HS-27A (cell line): ENCODE results near the gene SPOCD1.
"Not testable (repeated sequence)": the region's sequence is repeated elsewhere in the genome, so short reads cannot be mapped to it uniquely, and the experiment has no call there.

Experiments
- DNase-seq: peaks from one replicate; pipeline ENCODE4 v3.0.0-alpha.2; 2012; ENCODE audit warnings: low read depth, missing footprints

SPOCD1 gene

GRCh38 chr1:31828926-31829690 lies 13.3 kb upstream of the SPOCD1 start:
- DNase-seq, result no peak

GRCh38 chr1:31828341-31828740 lies 12.5 kb upstream of the SPOCD1 start:
- DNase-seq, result no peak

- DNase-seq, result no peak
Measured at GRCh38 chr1:31823780-31824179, 8.0 kb upstream of the SPOCD1 start.

GRCh38 chr1:31822766-31823165 lies 6.9 kb upstream of the SPOCD1 start:
- no peak for DNase-seq

GRCh38 chr1:31820196-31820595 lies 4.4 kb upstream of the SPOCD1 start:
- DNase-seq, result not testable (repeated sequence)

GRCh38 chr1:31818206-31818605 lies 2.4 kb upstream of the SPOCD1 start:
- DNase-seq, result no peak

GRCh38 chr1:31816947-31817346 lies 1.1 kb upstream of the SPOCD1 start:
- not testable (repeated sequence) for DNase-seq

GRCh38 chr1:31816501-31816900 lies 679 bp upstream of the SPOCD1 start:
- DNase-seq, result not testable (repeated sequence)

GRCh38 chr1:31815307-31815645 lies 546 bp downstream of the SPOCD1 start:
- no peak for DNase-seq

- DNase-seq, result no peak
Measured at GRCh38 chr1:31814631-31815306, 1.1 kb downstream of the SPOCD1 start.

GRCh38 chr1:31814041-31814511 lies 1.7 kb downstream of the SPOCD1 start:
- DNase-seq, result no peak

GRCh38 chr1:31812158-31812829 lies 3.5 kb downstream of the SPOCD1 start:
- no peak for DNase-seq

GRCh38 chr1:31811605-31812004 lies 4.2 kb downstream of the SPOCD1 start:
- DNase-seq, result no peak

GRCh38 chr1:31809698-31810097 lies 6.1 kb downstream of the SPOCD1 start:
- no peak for DNase-seq

- DNase-seq, result no peak
Measured at GRCh38 chr1:31807273-31808048, 8.4 kb downstream of the SPOCD1 start.

- no peak for DNase-seq
Measured at GRCh38 chr1:31805318-31805717, 10.5 kb downstream of the SPOCD1 start.

GRCh38 chr1:31804098-31804497 lies 11.7 kb downstream of the SPOCD1 start:
- no peak for DNase-seq

- DNase-seq, result no peak
Measured at GRCh38 chr1:31803610-31804009, 12.2 kb downstream of the SPOCD1 start.

- no peak for DNase-seq
Measured at GRCh38 chr1:31802190-31803150, 13.4 kb downstream of the SPOCD1 start.

GRCh38 chr1:31801458-31801857 lies 14.4 kb downstream of the SPOCD1 start:
- no peak for DNase-seq

GRCh38 chr1:31800674-31800967 lies 15.2 kb downstream of the SPOCD1 start:
- no peak for DNase-seq
